Lower lobe of right lung (tissue), 2 donors: Measurements from ENCODE around the gene ZNF574. TPM values are rescaled to one million over a fixed set of nuclear protein-coding genes. Genes with fewer than 3 reads are reported as not detected.

Experiments used
- ATAC-seq, 2 donors: fragments of 200-7000 bp; cut with Tn5 transposase; one replicate each; pipeline ENCODE4 v1.9.1; 2020 to 2022; ENCODE audit warnings: mild to moderate bottlenecking in 2 of 2, moderate library complexity in 2 of 2
- DNase-seq: peaks from one replicate; pipeline ENCODE4 v3.0.0-alpha.2; 2020
- H3K27ac ChIP-seq: fragments of 200-600 bp; one replicate; pipeline ENCODE4 v1.8.0; 2022
- H3K27me3 ChIP-seq: fragments of 200-600 bp; one replicate; pipeline ENCODE4 v1.8.0; 2022; ENCODE audit warnings: low read depth
- H3K36me3 ChIP-seq: fragments of 200-600 bp; one replicate; pipeline ENCODE4 v1.8.0; 2022; ENCODE audit warnings: mild to moderate bottlenecking
- H3K4me1 ChIP-seq: fragments of 200-600 bp; one replicate; pipeline ENCODE4 v1.8.0; 2022
- H3K4me3 ChIP-seq: fragments of 200-600 bp; one replicate; pipeline ENCODE4 v1.8.0; 2022; ENCODE audit warnings: mild to moderate bottlenecking
- H3K9me3 ChIP-seq: fragments of 200-600 bp; one replicate; pipeline ENCODE4 v1.8.0; 2022
- intact Hi-C: fragments of 100-400 bp; cut with DNase I; formaldehyde crosslinking; loops from one replicate; pipeline ENCODE4 v1.11.0; 2022
- total RNA-seq: library from RNA; stranded (reverse); fragmentation: NEBNext Ultra II Directional; extraction: Animal tissue kit (Norgen Biotek cat#: 25700); gene quantifications from one replicate; pipeline ENCODE4 v1.2.1, GENCODE V29; 2021
- TF ChIP-seq, protein P1 (sequence below): fragments of 200-600 bp; IDR thresholded peaks from one replicate; pipeline ENCODE4 v1.8.0; 2022; ENCODE audit warnings: antibody characterized with exemption, mild to moderate bottlenecking
- donor health status: DM: no; HTN: yes; CAD: no; lungs with severe emphysema.

Gene ZNF574
- total RNA-seq, 1 donor from 2014 or later: 11.8 TPM

DNA sequence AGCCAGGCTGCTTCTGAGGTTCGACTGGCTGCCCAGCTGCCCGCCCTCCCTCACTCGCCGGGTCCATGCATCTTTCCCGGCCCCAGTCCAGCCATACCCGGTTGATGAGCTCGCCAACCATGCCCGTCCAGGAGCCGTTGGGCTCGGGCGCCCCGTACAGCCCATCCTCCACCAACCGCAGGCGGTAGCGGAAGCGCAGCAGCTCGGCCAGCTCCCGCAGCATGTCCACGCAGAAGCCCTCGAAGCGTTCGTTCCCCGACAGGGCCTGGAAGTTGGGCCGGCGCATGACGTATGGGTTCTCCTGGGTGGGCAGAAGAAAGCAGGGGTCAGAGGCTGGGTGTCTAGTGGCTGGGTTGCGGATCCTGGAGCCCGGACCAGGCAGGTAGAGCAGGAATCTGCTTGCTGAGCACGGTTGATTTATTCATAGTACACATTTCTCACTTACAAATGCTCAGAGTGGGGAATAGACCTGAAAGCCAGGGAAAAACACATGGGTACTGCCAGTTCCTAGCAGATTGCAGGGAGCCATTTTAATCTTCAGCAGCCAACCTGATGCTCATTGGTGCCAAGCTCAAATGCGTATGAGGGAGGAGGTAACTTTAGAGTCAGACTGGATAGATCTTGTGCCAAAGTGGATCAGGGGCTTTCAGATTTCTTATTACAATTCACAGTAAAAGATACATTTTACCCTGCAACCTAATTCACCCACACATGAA is 33.4 kb upstream of the ZNF574 start:
- intact Hi-C loops: no loop called here
- no peak for ATAC-seq
- no peak for DNase-seq
- Histone ChIP-seq H3K4me3 (no peak overlapping the region), H3K27me3 (no peaks in the 10 kb centered on the region), H3K27ac (no peak overlapping the region), H3K36me3 (no peaks in the 10 kb centered on the region), H3K9me3 (no peaks in the 10 kb centered on the region), H3K4me1 (no peaks in the 10 kb centered on the region)
- TF ChIP-seq, protein P1, sequence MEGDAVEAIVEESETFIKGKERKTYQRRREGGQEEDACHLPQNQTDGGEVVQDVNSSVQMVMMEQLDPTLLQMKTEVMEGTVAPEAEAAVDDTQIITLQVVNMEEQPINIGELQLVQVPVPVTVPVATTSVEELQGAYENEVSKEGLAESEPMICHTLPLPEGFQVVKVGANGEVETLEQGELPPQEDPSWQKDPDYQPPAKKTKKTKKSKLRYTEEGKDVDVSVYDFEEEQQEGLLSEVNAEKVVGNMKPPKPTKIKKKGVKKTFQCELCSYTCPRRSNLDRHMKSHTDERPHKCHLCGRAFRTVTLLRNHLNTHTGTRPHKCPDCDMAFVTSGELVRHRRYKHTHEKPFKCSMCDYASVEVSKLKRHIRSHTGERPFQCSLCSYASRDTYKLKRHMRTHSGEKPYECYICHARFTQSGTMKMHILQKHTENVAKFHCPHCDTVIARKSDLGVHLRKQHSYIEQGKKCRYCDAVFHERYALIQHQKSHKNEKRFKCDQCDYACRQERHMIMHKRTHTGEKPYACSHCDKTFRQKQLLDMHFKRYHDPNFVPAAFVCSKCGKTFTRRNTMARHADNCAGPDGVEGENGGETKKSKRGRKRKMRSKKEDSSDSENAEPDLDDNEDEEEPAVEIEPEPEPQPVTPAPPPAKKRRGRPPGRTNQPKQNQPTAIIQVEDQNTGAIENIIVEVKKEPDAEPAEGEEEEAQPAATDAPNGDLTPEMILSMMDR: no peak

DNA sequence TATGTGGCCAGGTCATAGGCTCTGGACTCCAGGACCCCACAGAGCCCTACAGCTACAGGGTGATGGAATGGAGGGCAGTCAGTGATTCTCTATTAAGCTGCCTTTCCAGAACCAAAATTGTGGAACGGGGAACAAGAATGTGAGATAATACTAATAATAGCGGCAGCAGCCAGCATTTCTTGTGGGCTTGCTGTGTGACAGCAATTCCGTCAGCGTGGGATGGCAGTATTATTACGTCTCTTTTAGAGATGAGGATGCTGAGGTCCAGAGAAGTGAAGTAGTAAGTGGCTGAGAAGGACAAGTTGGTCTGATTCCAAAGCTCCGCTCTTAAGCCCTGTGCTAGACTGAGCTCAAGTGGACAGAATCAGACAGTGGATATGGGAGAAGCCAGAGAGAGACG is 30.4 kb upstream of the ZNF574 start:
- no peaks in the 10 kb centered on the region for H3K27me3 ChIP-seq
- H3K36me3 ChIP-seq: no peaks in the 10 kb centered on the region
- H3K27ac ChIP-seq: no peak overlapping the region
- TF ChIP-seq, protein P1: no peak
- no peak for ATAC-seq
- no peak overlapping the region for H3K4me3 ChIP-seq
- H3K4me1 ChIP-seq: no peaks in the 10 kb centered on the region
- H3K9me3 ChIP-seq: no peaks in the 10 kb centered on the region
- intact Hi-C loops: no loop called here
- DNase-seq: no peak

DNA sequence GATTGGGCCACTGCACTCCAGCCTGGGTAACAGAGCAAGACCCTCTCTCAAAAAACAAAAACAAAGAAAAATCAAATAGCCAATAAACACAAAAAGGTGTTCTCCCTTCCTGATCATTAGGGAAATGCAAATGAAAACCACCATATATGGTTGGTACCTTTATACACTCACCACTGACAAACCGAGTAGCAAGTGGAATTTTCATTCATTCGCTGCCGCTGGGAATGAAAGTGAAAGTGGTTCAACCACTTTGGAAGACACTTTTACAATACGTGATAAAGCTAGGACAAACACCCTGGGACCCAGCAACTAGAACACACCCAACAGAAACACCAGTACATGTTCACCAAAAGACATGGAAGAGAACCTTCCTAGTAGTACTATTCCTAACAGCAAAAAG is 27.0 kb upstream of the ZNF574 start:
- TF ChIP-seq, protein P1: no peak
- H3K4me3 ChIP-seq: peak overlapping the region; percentile 24
- H3K9me3 ChIP-seq: no peaks in the 10 kb centered on the region
- no peak overlapping the region for H3K27ac ChIP-seq
- ATAC-seq (peak in 1 of 2 donors; percentile 50), DNase-seq (no peak)
- no peaks in the 10 kb centered on the region for H3K4me1 ChIP-seq
- intact Hi-C loops: no loop called here
- H3K36me3 ChIP-seq: no peaks in the 10 kb centered on the region
- H3K27me3 ChIP-seq: no peaks in the 10 kb centered on the region

DNA sequence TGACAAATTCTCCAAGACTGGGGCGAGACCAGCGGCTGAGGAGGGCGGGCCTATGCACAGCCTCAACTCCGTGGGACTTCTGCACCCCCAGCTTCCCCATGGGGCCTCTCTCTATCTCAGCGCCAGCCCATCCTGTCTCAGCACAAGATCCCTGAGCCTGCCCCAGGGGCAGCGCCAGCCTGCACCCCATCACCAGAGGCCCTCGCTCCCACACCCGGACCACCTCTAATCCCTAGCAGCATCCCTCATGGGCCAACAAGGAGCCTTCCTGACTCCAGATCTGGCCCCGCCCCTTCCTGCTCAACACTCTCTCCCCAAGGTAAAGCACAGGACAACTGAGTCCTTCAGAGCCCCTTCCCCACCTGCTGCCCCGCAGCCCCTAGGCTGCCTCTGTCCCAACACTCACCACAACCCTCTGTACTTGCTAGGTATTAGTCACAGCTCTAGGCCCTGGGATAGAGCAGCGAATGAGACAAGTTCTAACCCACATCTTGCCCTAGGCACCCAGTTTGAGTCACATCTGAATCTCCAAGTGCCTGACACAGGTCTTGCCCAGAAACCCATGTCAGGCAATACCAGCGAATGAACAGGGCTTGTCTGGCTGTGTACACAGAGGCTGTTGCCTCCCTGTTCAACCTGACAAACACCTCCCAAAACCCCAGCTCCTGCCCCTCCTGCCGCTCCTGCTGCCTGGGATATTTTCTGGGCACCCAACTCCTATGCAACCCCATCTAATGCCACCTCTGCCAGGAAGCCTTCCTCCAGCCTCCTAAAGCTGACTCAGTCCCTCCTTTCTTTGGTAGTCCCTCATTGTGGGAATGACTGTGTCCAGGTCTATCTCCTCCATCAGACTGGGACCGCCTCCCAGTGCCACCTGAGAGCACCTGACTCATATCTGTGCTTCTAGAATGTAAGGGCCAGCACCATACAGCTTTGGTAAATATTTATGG is 24.5 kb upstream of the ZNF574 start:
- no peak for DNase-seq
- intact Hi-C loops: no loop called here
- H3K27me3 ChIP-seq: no peaks in the 10 kb centered on the region
- H3K27ac ChIP-seq: no peak overlapping the region
- H3K36me3 ChIP-seq: no peaks in the 10 kb centered on the region
- TF ChIP-seq, protein P1: no peak
- no peak for ATAC-seq
- H3K9me3 ChIP-seq: no peaks in the 10 kb centered on the region
- H3K4me3 ChIP-seq: no peak overlapping the region
- no peaks in the 10 kb centered on the region for H3K4me1 ChIP-seq

DNA sequence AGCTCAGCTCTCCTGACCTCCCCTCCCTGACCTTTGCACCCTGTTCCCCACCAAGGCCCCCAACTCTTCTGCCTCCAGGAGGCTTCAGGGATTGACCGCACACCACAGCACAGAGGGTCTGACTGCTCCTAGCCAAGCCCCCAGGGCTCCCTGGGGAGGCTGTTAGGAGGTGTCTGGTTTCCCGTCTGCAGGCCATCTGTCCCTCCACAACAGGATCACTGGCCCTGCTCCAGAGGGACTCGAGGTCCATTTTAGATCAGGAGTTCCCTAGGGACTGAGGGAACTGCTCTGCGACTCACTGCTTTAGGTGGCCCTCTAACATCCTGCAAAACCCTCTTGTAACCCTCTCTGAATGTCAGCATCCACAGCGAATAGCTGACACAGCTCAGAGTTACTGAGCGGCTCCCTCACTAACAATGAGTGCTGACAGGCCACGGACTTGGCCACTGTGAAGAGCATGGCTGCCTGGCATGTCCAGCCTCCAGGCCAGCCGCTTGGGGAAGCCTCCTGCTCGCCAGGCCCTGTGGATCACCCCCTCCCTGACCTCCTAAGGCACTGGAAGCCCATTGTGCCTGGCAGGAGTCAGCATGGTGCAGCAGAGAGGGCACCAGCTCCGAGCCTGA is 23.6 kb upstream of the ZNF574 start:
- Histone ChIP-seq H3K9me3 (no peaks in the 10 kb centered on the region), H3K4me3 (no peak overlapping the region), H3K36me3 (no peaks in the 10 kb centered on the region), H3K4me1 (no peaks in the 10 kb centered on the region), H3K27ac (no peak overlapping the region), H3K27me3 (no peaks in the 10 kb centered on the region)
- no peak for ATAC-seq
- TF ChIP-seq, protein P1: no peak
- DNase-seq: no peak
- intact Hi-C loops: no loop called here
